Breast epithelium (tissue), 3 donors: ENCODE data around the gene FGFR1OP2.

Source experiments
- CTCF ChIP-seq, 3 donors: fragments of 450-650 bp; IDR thresholded peaks; one replicate each; pipeline ENCODE4 v1.5.1; 2016 to 2017; ENCODE audit warnings: antibody characterized with exemption in 3 of 3, mild to moderate bottlenecking in 3 of 3, moderate library complexity in 3 of 3
- POLR2AphosphoS5 ChIP-seq, 3 donors: sonication (generic); formaldehyde crosslinking; IDR thresholded peaks; one replicate each; pipeline ENCODE4 v1.6.1; 2017; ENCODE audit warnings: antibody characterized with exemption in 3 of 3

DNA sequence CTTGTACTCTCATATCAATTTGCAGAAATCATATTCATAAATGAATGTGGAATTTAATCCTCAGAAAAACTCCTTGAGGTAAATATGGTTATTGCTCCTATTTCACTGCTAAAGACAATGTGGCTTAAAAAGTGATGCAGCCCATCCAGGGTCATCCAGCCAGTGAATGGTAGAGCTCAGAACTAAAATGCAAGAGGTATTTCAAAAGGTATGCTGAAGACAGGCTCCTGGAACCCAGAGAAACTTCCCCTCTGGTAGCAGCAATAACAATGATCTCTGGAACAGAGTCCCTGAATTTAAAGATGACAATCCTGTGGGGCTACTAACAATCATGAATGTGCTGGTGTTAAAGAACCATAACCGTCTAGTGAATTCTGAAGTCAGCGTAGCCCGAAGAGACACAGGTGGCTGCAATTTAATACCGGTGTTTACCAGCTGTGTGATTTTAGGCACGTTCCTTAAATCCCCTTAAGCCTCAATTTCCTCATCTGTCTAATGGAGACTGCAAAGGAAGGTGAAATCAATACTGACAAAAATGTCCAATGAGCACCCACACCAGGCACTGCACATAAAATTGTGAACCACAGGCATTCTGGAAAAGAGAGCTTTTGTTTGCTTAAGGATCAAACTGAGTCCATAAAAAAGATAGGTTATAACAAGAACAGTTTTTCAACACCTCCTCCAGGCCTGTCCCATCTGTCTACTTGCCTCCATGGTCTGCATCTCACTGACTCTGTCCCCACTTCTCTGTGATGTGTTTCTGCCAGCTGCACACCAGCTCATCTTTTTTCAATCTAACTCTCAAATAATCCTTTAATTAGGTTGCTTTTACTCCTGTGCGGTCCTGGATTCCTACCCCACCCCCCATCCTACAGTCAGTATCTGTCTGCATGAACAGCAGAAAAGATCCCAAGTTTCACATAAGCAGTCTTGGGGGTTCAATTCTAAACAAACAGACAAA lies 65.4 kb downstream of the FGFR1OP2 start:
- TF ChIP-seq CTCF (IDR thresholded peaks at IDR 0.05) (no peak), POLR2AphosphoS5 (IDR thresholded peaks at IDR 0.05) (no peak)
